K562 treated with DMSO at 1 percent for 12 hours (cell line): ENCODE data around the gene NDUFB6. TPM values are rescaled to one million over a fixed set of nuclear protein-coding genes. Genes with fewer than 3 reads are reported as not detected.

Experiments
- total RNA-seq: library from RNA; unstranded; fragments of 300-600 nt; gene quantifications from 2 replicates; pipeline ENCODE4 v1.2.3, GENCODE V29; 2022; ENCODE audit not compliant: insufficient read depth

The NDUFB6 gene
- total RNA-seq, result 31.7 and 33.5 TPM in 2 replicates

GRCh38 chr9:32572900-32573523, at the start of gene NDUFB6:
Gene NDUFB6, minus strand, starts transcription at chr9:32573159. Its CDS starts 99 bp downstream, at chr9:32573060.

GRCh38 chr9:32552172-32552872, 20.6 kb downstream of the NDUFB6 start, which contains the start of the genes SMIM27 and TOPORS:
Gene SMIM27, plus strand, starts transcription at chr9:32552327. Its CDS starts 108 bp downstream, at chr9:32552435.
Gene TOPORS, minus strand, starts transcription at chr9:32552586. Its CDS starts 150 bp downstream, at chr9:32552436.

GRCh38 chr9:32526041-32526706, 46.8 kb downstream of the NDUFB6 start, which contains the start of gene RIGI:
Gene RIGI, minus strand, starts transcription at chr9:32526196. Its CDS starts 30 bp downstream, at chr9:32526166.

Other genes with a start within 250 kb of the NDUFB6 start
- 8.8 and 18.5 TPM in 2 replicates for gene ACO1, start 188.5 kb downstream of the NDUFB6 start, total RNA-seq
- 0.31 and 1.3 TPM in 2 replicates for gene RIGI, start 47.0 kb downstream of the NDUFB6 start, total RNA-seq
- gene SMIM27, start 20.8 kb downstream of the NDUFB6 start, total RNA-seq, result 0.82 and 14.9 TPM in 2 replicates
- gene TOPORS, start 20.6 kb downstream of the NDUFB6 start, total RNA-seq, result 2.6 and 9.1 TPM in 2 replicates
- 0.17 TPM in 1 of 2 replicates, not detected in the other for gene TAF1L, start 62.5 kb upstream of the NDUFB6 start, total RNA-seq
- not detected in 2 replicates for gene TMEM215, start 210.4 kb upstream of the NDUFB6 start, total RNA-seq